H1 (cell line): ENCODE results near the gene KISS1. TPM values are rescaled to one million over a fixed set of nuclear protein-coding genes. Genes with fewer than 3 reads are reported as not detected.

Experiments
- CTCF ChIA-PET: fragments of 300-600 bp; sonication (Branson Sonifier 250); formaldehyde crosslinking; loops from one replicate; lab custom pipeline; 2021; ENCODE audit not compliant: partially characterized antibody; lab: Charles Lee
- POLR2A ChIA-PET: fragments of 300-600 bp; sonication (Branson Sonifier 250); formaldehyde crosslinking; loops from one replicate; lab custom pipeline; 2021; ENCODE audit warnings: inconsistent platforms; ENCODE audit not compliant: partially characterized antibody; lab: Charles Lee
- DNase-seq, 2 experiments: peaks; one replicate each; pipeline versions ENCODE4 v3.0.0 to v3.0.0-alpha.2; 2010 to 2022; ENCODE audit warnings: low spot score in 2 of 2, low read depth in 1 of 2, mixed read lengths in 1 of 2
- FAIRE-seq: peaks from 2 replicates; lab custom pipeline; 2011; peaks lifted over from hg19 to GRCh38; lab: Jason Lieb, UNC
- H2AFZ ChIP-seq: 2 replicates; pipeline ENCODE4 v1.8.1; 2012; ENCODE audit warnings: low read length, inconsistent platforms
- H2AK5ac ChIP-seq: 2 replicates; pipeline ENCODE4 v1.6.1; 2013; ENCODE audit warnings: low read depth, low read length
- H2BK120ac ChIP-seq: replicated peaks from 2 replicates; pipeline ENCODE3; 2013; ENCODE audit warnings: low read depth, low read length, inconsistent platforms
- H2BK12ac ChIP-seq: 2 replicates; pipeline ENCODE4 v1.6.1; 2013; ENCODE audit warnings: low read depth, low read length
- H2BK15ac ChIP-seq: 2 replicates; pipeline ENCODE4 v1.6.1; 2013; ENCODE audit warnings: low read length
- H2BK20ac ChIP-seq: 2 replicates; pipeline ENCODE4 v1.6.1; 2013; ENCODE audit warnings: low read length
- H2BK5ac ChIP-seq: 2 replicates; pipeline ENCODE4 v1.6.1; 2013; ENCODE audit warnings: low read depth, low read length
- H3K14ac ChIP-seq: 2 replicates; pipeline ENCODE4 v1.6.1; 2013; ENCODE audit warnings: inconsistent platforms; ENCODE audit not compliant: insufficient read length
- H3K18ac ChIP-seq: 2 replicates; pipeline ENCODE4 v1.6.1; 2013; ENCODE audit warnings: low read length; ENCODE audit errors: extremely low read depth
- H3K23ac ChIP-seq: 2 replicates; pipeline ENCODE4 v1.6.1; 2013; ENCODE audit warnings: inconsistent platforms; ENCODE audit not compliant: insufficient read length
- H3K23me2 ChIP-seq: 2 replicates; pipeline ENCODE4 v1.6.1; 2013; ENCODE audit warnings: low read depth, low read length
- H3K27ac ChIP-seq: 2 replicates; pipeline ENCODE4 v1.6.1; 2011; ENCODE audit warnings: low read depth, low read length, inconsistent platforms
- H3K27me3 ChIP-seq, 4 experiments: replicated peaks in 1 of 4; 1 replicate in 1 of 4; 2 replicates in 3 of 4; pipeline versions ENCODE4 v1.6.1 to v1.8.1; 2011 to 2013; ENCODE audit warnings: low read length in 3 of 4, mild to moderate bottlenecking in 3 of 4, inconsistent platforms in 2 of 4, mixed read lengths in 2 of 4, moderate library complexity in 1 of 4; ENCODE audit not compliant: control insufficient read depth in 3 of 4, insufficient read depth in 3 of 4; ENCODE audit errors: extremely low read depth in 1 of 4
- H3K36me3 ChIP-seq, 4 experiments: 2 replicates each; pipeline versions ENCODE4 v1.6.1 to v1.8.1; 2011 to 2013; ENCODE audit warnings: mild to moderate bottlenecking in 4 of 4, low read length in 3 of 4, moderate library complexity in 2 of 4, control low read depth in 1 of 4, inconsistent platforms in 1 of 4; ENCODE audit not compliant: insufficient read depth in 4 of 4, control insufficient read depth in 2 of 4
- H3K4ac ChIP-seq: replicated peaks from 2 replicates; pipeline ENCODE3; 2013; ENCODE audit warnings: low read length, low read depth, mixed read lengths, inconsistent platforms; ENCODE audit not compliant: insufficient read length
- H3K4me1 ChIP-seq, 4 experiments: replicated peaks in 1 of 4; 1 replicate in 1 of 4; 2 replicates in 3 of 4; pipeline versions ENCODE4 v1.6.1 to v1.8.1; 2011 to 2013; ENCODE audit warnings: low read length in 3 of 4, inconsistent platforms in 2 of 4, mixed read lengths in 1 of 4; ENCODE audit not compliant: insufficient read depth in 4 of 4, control insufficient read depth in 3 of 4
- H3K4me2 ChIP-seq, 2 experiments: 2 replicates each; pipeline versions ENCODE4 v1.6.1 to v1.8.1; 2011 to 2013; ENCODE audit warnings: low read depth in 2 of 2, low read length in 2 of 2, control low read depth in 1 of 2, inconsistent platforms in 1 of 2, mild to moderate bottlenecking in 1 of 2; ENCODE audit not compliant: insufficient read depth in 1 of 2
- H3K4me3 ChIP-seq, 4 experiments: fragments of 200-600, 300-600 bp in 1 of 4; sonication (generic), shearing (Covaris generic), sonication (Bioruptor Twin) in 1 of 4; 2 replicates each; pipeline versions ENCODE4 v1.5.1 to v1.8.1; 2011 to 2016; ENCODE audit warnings: low read length in 4 of 4, low read depth in 3 of 4, control low read depth in 2 of 4, inconsistent platforms in 2 of 4, mild to moderate bottlenecking in 2 of 4, mixed read lengths in 1 of 4, moderate library complexity in 1 of 4; ENCODE audit not compliant: insufficient read depth in 2 of 4; ENCODE audit errors: extremely low read depth in 1 of 4
- H3K56ac ChIP-seq: replicated peaks from 2 replicates; pipeline ENCODE3; 2013; ENCODE audit warnings: low read depth, mild to moderate bottlenecking, mixed read lengths, low read length, inconsistent platforms; ENCODE audit not compliant: insufficient read length
- H3K79me1 ChIP-seq: 2 replicates; pipeline ENCODE4 v1.6.1; 2013; ENCODE audit warnings: low read depth, low read length, control low read depth
- H3K79me2 ChIP-seq, 2 experiments: 2 replicates each; pipeline versions ENCODE4 v1.6.1 to v1.8.1; 2012 to 2013; ENCODE audit warnings: low read length in 2 of 2, mild to moderate bottlenecking in 2 of 2, inconsistent platforms in 1 of 2; ENCODE audit not compliant: insufficient read depth in 2 of 2, control insufficient read depth in 1 of 2
- H3K9ac ChIP-seq, 4 experiments: replicated peaks in 1 of 4; 1 replicate in 1 of 4; 2 replicates in 3 of 4; pipeline versions ENCODE4 v1.6.1 to v1.8.1; 2011 to 2013; ENCODE audit warnings: low read depth in 3 of 4, low read length in 3 of 4, control low read depth in 2 of 4, mild to moderate bottlenecking in 2 of 4, moderate library complexity in 2 of 4, inconsistent platforms in 1 of 4; ENCODE audit errors: extremely low read depth in 1 of 4
- H3K9me3 ChIP-seq, 2 experiments: 2 replicates each; pipeline versions ENCODE4 v1.6.1 to v1.8.1; 2012 to 2013; ENCODE audit warnings: mild to moderate bottlenecking in 2 of 2, moderate library complexity in 2 of 2, control low read depth in 1 of 2, inconsistent platforms in 1 of 2, low read depth in 1 of 2, low read length in 1 of 2, mixed read lengths in 1 of 2; ENCODE audit not compliant: insufficient read depth in 2 of 2
- H4K20me1 ChIP-seq, 2 experiments: replicated peaks in 1 of 2; 2 replicates each; pipeline versions ENCODE3 to v1.8.1; 2011 to 2013; ENCODE audit warnings: inconsistent platforms in 2 of 2, low read length in 2 of 2, mild to moderate bottlenecking in 1 of 2; ENCODE audit not compliant: insufficient read depth in 2 of 2, control insufficient read depth in 1 of 2
- H4K5ac ChIP-seq: 2 replicates; pipeline ENCODE4 v1.6.1; 2013; ENCODE audit warnings: low read length, low read depth, mixed read lengths, inconsistent platforms; ENCODE audit not compliant: insufficient read length
- H4K8ac ChIP-seq: 2 replicates; pipeline ENCODE4 v1.8.0; 2013; ENCODE audit warnings: mild to moderate bottlenecking, moderate library complexity, low read length, inconsistent platforms; ENCODE audit not compliant: insufficient read depth; ENCODE audit errors: extremely low read depth
- H4K91ac ChIP-seq: replicated peaks from 2 replicates; pipeline ENCODE3; 2013; ENCODE audit warnings: low read length, mixed read lengths, inconsistent platforms; ENCODE audit not compliant: insufficient read length
- BCL11A ChIP-seq, 2 experiments: IDR thresholded peaks; one replicate each; pipeline ENCODE4 v1.6.1; 2011; ENCODE audit warnings: low read depth in 2 of 2, low read length in 2 of 2, mild to moderate bottlenecking in 2 of 2
- CHD1 ChIP-seq: IDR thresholded peaks from 2 replicates; pipeline ENCODE4 v1.6.1; 2012; ENCODE audit warnings: low read depth, low read length, improper control_type of control experiment
- FOSL1 ChIP-seq: IDR thresholded peaks from 2 replicates; pipeline ENCODE4 v1.6.1; 2011; ENCODE audit warnings: mild to moderate bottlenecking, low read depth, low read length, moderate library complexity; ENCODE audit not compliant: insufficient read depth
- HDAC6 ChIP-seq: IDR thresholded peaks from one replicate; pipeline ENCODE4 v1.7.1; 2012; ENCODE audit warnings: low read depth, mild to moderate bottlenecking, inconsistent platforms, low read length, moderate library complexity
- JUND ChIP-seq: IDR thresholded peaks from 2 replicates; pipeline ENCODE4 v1.6.1; 2011; ENCODE audit warnings: mild to moderate bottlenecking, improper control_type of control experiment, low read length
- KDM1A ChIP-seq: fragments of 200-600, 300-600 bp; sonication (generic); IDR thresholded peaks from 2 replicates; pipeline ENCODE4 v1.7.1; 2016; ENCODE audit warnings: mild to moderate bottlenecking, low read length, borderline replicate concordance
- NANOG ChIP-seq: IDR thresholded peaks from 2 replicates; pipeline ENCODE4 v1.6.1; 2011; ENCODE audit warnings: low read length, low read depth, mild to moderate bottlenecking, inconsistent platforms; ENCODE audit not compliant: insufficient read depth, poor library complexity, severe bottlenecking
- POLR2A ChIP-seq, 2 experiments: IDR thresholded peaks; 1 replicate in 1 of 2; 2 replicates in 1 of 2; pipeline ENCODE4 v1.6.1; 2011; ENCODE audit warnings: low read depth in 2 of 2, low read length in 2 of 2, mild to moderate bottlenecking in 2 of 2; ENCODE audit errors: control extremely low read depth in 1 of 2
- RFX5 ChIP-seq: IDR thresholded peaks from 2 replicates; pipeline ENCODE4 v1.6.1; 2011; ENCODE audit warnings: low read depth, low read length, improper control_type of control experiment, borderline replicate concordance
- RNF2 ChIP-seq: fragments of 200-900, 300-1000 bp; sonication (generic); IDR thresholded peaks from 2 replicates; pipeline ENCODE4 v1.7.1; 2016; ENCODE audit warnings: borderline replicate concordance, low read depth, mild to moderate bottlenecking, antibody characterized with exemption, low read length; ENCODE audit not compliant: poor library complexity, severe bottlenecking; ENCODE audit errors: missing control alignments
- USF2 ChIP-seq: IDR thresholded peaks from 2 replicates; pipeline ENCODE4 v1.6.1; 2011; ENCODE audit warnings: low read length, improper control_type of control experiment
- WGBS, 2 experiments: shearing (Covaris generic) in 1 of 2; methylation state at CpG; one replicate each; pipeline versions ENCODE4 v1.1.6 to v1.1.7; 2013 to 2015; ENCODE audit warnings: low lambda C conversion rate in 2 of 2, mixed read lengths in 2 of 2, inconsistent platforms in 1 of 2, low coverage in 1 of 2, missing lambda C conversion rate in 1 of 2; ENCODE audit not compliant: insufficient replicate concordance in 2 of 2, insufficient coverage in 1 of 2, insufficient read length in 1 of 2; ENCODE audit errors: extremely low coverage in 1 of 2, missing lambda C conversion rate in 1 of 2; 5-methylcytosine and 5-hydroxymethylcytosine counted together
- polyA plus RNA-seq, 7 experiments: library from polyadenylated mRNA; depleted of rRNA in 3 of 7; stranded (reverse) in 5 of 7; unstranded in 2 of 7; fragments of >200 nt in 5 of 7; fragments of 200-250 nt in 2 of 7; gene quantifications; 1 replicate in 5 of 7; 2 replicates in 1 of 7; 4 replicates in 1 of 7; pipeline versions ENCODE4 v1.2.1 to v1.2.3, GENCODE V29; 2011 to 2013; ENCODE audit warnings: missing spikeins in 2 of 7, mixed read lengths in 2 of 7
- total RNA-seq: library from RNA; stranded (reverse); fragmentation: NEBNext Ultra II Directional; extraction: Animal tissue kit (Norgen Biotek cat#: 25700); gene quantifications from 2 replicates; pipeline ENCODE4 v1.2.1, GENCODE V29; 2021

KISS1 gene
- total and polyA plus RNA-seq, 2 of the 8 experiments (the other 6 are each of a cell fraction or from before 2014, with no cell fraction given): 0.71 TPM; not detected in 1

GRCh38 chr1:204169858-204170257 is 26.4 kb downstream of the KISS1 start:
- H3K23ac ChIP-seq: no peak overlapping the region
- H3K4ac ChIP-seq: no peak overlapping the region
- H3K27ac ChIP-seq: no peak overlapping the region
- H3K23me2 ChIP-seq: no peaks in the 10 kb centered on the region
- no peaks in the 10 kb centered on the region for H3K4me1 ChIP-seq
- no peaks in the 10 kb centered on the region for H4K20me1 ChIP-seq
- H4K91ac ChIP-seq: no peak overlapping the region
- H2AFZ ChIP-seq: no peak overlapping the region
- H3K36me3 ChIP-seq: no peaks in the 10 kb centered on the region; a peak in 1 of 8 replicates
- H2BK5ac ChIP-seq: no peak overlapping the region
- H2BK20ac ChIP-seq: no peak overlapping the region
- POLR2A ChIA-PET: no interaction called here
- H4K5ac ChIP-seq: no peak overlapping the region
- H3K79me2 ChIP-seq: no peaks in the 10 kb centered on the region
- H2BK12ac ChIP-seq: no peak overlapping the region
- no peak overlapping the region for H2BK15ac ChIP-seq
- no peak overlapping the region for H3K18ac ChIP-seq
- no peak overlapping the region for H3K4me2 ChIP-seq
- H3K79me1 ChIP-seq: no peaks in the 10 kb centered on the region
- CTCF ChIA-PET: interaction anchor here (1.1 to 18.7 kb wide), 5 partner anchors 19 to 194 kb away, joined by 3 to 360 read pairs (median 6); partner anchors contain the start of genes GOLT1A and KISS1
- no peak for DNase-seq
- H3K27me3 ChIP-seq: 0 out of 7 replicates have a peak, but pooled peaks cover 0 to 2% (median 0%) of the 10 kb centered on the region in 4 experiments
- H3K9ac ChIP-seq: no peak overlapping the region
- FAIRE-seq: no peak
- no peak overlapping the region for H3K14ac ChIP-seq
- H4K8ac ChIP-seq: no peak overlapping the region
- no peak overlapping the region for H2BK120ac ChIP-seq
- 80% methylated on average over 4 of the region's 4 CpGs; no CpG with 5 or more reads in 1 of the 2 experiments for WGBS, 2 experiments
- H3K9me3 ChIP-seq: peaks cover 18 to 25% of the 10 kb centered on the region in 2 experiments
- H3K56ac ChIP-seq: no peak overlapping the region
- no peak overlapping the region for H3K4me3 ChIP-seq
- H2AK5ac ChIP-seq: no peak overlapping the region
- TF ChIP-seq CHD1: no peak
- no peak for TF ChIP-seq JUND
- TF ChIP-seq BCL11A (IDR thresholded peaks at IDR 0.05; ENCODE audit: low read depth in 2 of 2, low read length in 2 of 2): no peak
- no peak for TF ChIP-seq RFX5
- no peak for TF ChIP-seq RNF2
- TF ChIP-seq HDAC6: no peak
- no peak for TF ChIP-seq POLR2A (IDR thresholded peaks at IDR 0.05; ENCODE audit: control extremely low read depth in 1 of 2, low read depth in 2 of 2, low read length in 2 of 2)
- TF ChIP-seq FOSL1: no peak
- TF ChIP-seq KDM1A: no peak
- TF ChIP-seq USF2: no peak
- no peak for TF ChIP-seq NANOG
